NOMO-1 treated with DMSO at 0.1 percent for 48 hours (cell line): ENCODE measurements around the gene NCS1.

Experiments used
- DNase-seq: peaks from one replicate; lab custom pipeline; 2025; ENCODE audit not compliant: unreplicated experiment; lab: John Stamatoyannopoulos, UW

The NCS1 gene

DNA sequence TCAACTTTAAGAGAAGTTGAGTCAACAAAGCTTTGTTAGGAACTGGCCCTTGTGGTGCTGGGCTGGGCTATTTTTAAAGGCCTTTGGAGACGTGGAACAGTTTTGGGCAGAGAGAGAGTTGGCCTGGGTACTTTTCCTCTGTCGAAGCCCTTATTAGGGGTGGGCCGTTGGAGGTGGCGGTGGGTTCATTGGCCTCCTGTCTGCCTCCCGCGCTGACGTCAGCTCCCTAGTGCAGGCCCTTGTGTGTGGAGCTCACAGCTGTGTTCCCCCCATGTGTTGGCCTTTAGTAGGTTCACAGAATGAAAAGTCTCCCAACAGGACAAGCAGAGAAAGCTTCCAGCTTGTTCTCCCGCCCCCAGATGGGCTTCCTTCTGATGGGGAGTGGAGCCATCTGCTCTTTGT lies 2.7 kb downstream of the NCS1 start:
- DNase-seq: no peak

DNA sequence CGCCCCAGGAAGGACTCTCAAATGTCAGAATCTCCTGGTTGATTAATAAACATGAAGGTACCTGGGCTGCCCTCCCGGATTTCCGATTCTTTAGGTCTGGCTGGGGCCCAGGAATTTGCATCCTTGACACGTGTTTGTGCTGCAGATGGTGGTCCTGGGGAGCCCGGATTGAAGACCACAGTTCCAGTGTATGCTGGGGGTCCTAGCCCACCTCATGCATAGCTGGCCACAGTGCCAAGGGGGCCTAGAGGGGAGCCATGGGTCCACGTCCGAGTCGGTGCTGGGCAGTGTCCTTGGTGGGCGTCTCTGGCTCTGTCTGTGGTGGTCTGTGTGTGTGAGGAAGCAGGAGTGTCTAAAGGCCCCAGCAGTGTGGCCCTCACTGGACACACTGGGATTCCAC lies 3.2 kb downstream of the NCS1 start:
- DNase-seq: no peak

- DNase-seq: no peak
These were observed 4.6 kb downstream of the NCS1 start for GRCh38 chr9:130176760-130177159.

- DNase-seq: no peak
These were observed 5.9 kb downstream of the NCS1 start for GRCh38 chr9:130177898-130178805.

DNA sequence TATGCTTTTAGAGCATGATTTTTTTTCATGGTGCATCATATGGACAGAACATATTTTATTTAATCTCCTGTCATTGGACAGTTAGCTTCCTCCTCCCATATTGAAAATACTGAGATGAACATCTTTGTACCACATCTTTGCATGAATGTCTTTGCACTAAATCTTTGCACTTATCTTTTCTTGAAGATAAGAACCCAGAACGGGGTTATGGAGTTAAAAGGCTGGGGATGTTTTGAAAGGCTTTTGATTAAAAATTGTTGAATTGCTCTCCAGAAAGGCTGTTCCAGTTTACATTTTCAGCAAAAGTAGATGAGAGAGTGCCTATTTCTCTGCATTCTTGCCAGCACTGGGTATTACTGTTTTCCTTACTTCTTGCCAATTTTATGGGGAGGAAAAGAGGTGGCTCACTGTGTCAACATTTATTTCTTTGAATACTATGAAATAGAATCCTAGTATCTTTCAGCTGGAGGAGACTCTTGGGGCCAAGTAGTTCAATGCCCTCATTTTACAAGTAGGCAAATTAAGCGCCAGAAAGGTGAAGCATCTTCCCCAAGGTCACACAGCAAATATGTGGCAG lies 7.2 kb downstream of the NCS1 start:
- no peak for DNase-seq

DNA sequence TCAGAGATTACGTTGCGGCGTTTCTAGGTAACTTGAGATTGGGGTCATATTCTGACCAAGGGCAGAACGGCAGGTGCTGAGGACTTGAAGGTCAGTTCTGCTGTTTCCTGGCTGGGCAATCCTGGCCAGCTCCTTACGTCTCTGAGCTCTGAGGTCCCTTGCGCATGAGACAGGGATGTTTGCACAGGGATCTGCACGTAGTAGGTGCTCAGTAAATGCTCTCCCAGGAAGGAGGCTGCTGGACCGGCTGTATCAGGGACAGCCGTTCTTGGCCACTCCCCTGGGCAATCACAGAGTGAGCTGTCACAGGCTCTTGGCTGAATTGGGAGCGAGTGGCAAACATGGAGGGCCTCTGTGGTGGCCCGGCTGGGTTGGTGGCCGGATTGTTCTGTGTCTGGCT lies 8.3 kb downstream of the NCS1 start:
- no peak for DNase-seq

GRCh38 chr9:130181678-130182380 lies 9.6 kb downstream of the NCS1 start:
- no peak for DNase-seq

GRCh38 chr9:130182381-130182909 lies 10.2 kb downstream of the NCS1 start:
- DNase-seq: no peak

- no peak for DNase-seq
These were observed 11.0 kb downstream of the NCS1 start for GRCh38 chr9:130183133-130183762.

- no peak for DNase-seq
These were observed 12.8 kb downstream of the NCS1 start for GRCh38 chr9:130185017-130185416.

DNA sequence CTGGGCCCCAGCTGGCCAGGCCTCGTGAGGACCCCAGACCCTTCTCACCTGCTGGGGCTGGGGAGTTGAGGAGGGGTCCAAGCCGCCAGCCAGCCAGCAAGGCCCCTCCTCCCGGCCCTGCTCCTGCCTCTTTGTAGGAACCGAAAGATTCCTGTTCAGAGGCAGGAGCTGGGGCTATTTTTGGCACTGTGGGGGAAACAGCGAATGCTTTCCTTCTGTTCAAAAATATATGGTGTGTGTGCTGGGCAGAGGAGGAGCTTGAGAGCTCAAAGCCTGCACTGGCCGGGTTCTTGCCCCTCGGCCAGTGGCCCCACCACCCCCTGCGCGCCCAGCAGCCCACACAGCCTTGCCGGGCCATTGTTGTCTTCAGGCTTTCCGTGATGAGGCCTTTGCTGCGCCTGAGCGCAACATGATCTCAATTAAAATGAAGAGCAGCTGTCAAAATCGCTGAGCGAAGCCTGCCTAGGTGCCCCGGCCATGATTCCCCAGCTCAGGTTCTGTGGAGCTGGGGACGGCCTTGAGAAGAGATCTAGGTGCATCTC lies 13.4 kb downstream of the NCS1 start:
- no peak for DNase-seq

- no peak for DNase-seq
These were observed 13.8 kb downstream of the NCS1 start for GRCh38 chr9:130186051-130186450.

GRCh38 chr9:130186839-130187522 lies 14.8 kb downstream of the NCS1 start:
- DNase-seq: peak; percentile 47

DNA sequence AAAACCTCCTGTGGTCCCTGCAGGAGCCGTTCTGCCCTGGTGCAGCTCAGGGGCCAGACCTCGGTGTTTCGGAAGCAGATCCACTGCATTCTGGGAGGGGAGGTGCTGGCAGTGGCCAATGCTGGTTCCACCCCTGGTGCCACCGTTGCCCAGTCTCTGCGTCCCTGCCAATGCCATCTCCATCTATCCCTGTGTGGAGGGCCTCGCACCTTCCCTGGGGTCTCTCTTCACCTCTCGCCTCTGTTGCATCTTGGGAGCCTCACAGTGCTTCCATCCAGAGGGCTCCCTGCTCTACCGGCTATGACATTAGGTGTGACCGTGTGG lies 15.3 kb downstream of the NCS1 start:
- DNase-seq: no peak

- no peak for DNase-seq
These were observed 16.8 kb downstream of the NCS1 start for GRCh38 chr9:130188860-130189481.

DNA sequence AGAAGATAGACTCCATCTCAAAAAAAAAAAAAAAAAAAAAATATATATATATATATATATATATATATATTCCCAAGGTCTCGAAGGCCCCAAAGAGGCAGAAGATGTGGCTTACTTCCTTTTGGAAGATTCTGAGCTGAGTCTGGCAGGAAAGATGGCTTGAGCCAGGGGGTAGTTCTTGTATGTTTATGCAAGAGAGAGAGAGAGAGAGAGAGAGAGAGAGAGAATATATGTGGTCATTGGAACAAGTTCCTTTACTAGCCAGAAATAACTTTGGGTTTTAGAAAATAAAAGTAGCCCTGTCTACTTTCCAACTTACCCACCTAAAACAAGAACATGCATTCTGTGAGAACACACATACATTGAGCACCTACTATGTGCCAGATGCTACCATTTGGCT lies 17.6 kb downstream of the NCS1 start:
- DNase-seq: no peak

GRCh38 chr9:130191068-130191748 lies 19.0 kb downstream of the NCS1 start:
- DNase-seq: no peak

GRCh38 chr9:130191749-130192120 lies 19.5 kb downstream of the NCS1 start:
- no peak for DNase-seq

DNA sequence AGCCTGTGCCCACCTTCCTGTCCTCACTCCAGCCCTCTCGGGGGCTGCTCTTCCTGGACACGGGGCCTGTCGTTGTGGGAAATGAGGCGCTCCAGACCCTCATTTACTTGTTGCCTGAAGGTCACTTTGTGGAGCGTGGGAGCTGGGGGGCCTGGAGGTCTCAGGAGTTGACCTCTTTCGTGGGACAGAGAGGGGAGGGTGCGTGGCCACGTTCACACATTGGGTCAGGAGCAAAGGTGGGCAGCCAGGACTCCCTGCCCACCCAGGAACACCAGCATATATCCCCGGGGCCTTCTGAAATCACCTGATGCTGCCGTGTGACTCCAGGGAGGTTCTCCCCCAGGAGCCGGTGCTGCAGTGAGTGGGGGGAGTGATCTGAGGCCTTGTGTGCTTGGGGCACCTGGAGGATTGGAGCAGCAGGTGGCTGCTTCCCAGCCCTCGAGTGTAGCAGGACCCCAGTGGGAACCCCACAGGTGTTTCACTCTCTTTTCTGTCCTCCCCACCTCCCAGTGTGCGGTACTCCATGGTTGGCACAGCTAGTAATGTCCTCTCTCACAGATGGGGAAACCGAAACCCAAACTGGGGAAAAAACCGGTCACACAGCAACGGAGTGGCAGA lies 20.3 kb downstream of the NCS1 start:
- DNase-seq: no peak
